GM19025 (cell line): ENCODE measurements around the gene NOL9.
"Not testable (repeated sequence)": the region's sequence is repeated elsewhere in the genome, so short reads cannot be mapped to it uniquely, and the experiment has no call there.

Experiments used
- ATAC-seq: cut with Tn5 transposase; IDR thresholded peaks from one replicate; pipeline ENCODE4 v1.9.1; 2021; ENCODE audit warnings: mild to moderate bottlenecking, low read depth, moderate library complexity; ENCODE audit not compliant: unreplicated experiment

NOL9 gene

GRCh38 chr1:6506210-6507036 lies 47.9 kb downstream of the NOL9 start:
- no peak for ATAC-seq

GRCh38 chr1:6505367-6506209 lies 48.7 kb downstream of the NOL9 start:
- no peak for ATAC-seq

DNA sequence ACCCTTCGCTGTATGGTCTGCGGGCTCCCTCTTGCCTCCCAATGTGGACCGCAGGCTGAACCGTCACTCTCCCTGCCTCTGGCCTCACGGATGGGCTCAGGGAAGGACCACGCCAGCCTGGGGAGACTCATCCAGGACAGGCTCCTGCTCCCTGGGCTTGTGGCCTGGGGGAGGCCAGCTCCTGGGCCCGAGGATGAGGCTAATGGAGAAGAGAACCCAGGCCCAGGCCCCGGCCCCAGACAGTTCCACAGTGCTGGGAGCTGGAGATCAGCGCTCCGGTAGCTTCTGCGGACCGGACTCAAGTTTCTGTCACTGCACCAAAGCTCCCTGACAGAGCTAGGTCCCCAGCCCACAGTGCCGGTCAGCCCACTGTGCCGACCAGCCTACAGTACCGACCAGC lies 49.4 kb downstream of the NOL9 start:
- ATAC-seq = no peak

DNA sequence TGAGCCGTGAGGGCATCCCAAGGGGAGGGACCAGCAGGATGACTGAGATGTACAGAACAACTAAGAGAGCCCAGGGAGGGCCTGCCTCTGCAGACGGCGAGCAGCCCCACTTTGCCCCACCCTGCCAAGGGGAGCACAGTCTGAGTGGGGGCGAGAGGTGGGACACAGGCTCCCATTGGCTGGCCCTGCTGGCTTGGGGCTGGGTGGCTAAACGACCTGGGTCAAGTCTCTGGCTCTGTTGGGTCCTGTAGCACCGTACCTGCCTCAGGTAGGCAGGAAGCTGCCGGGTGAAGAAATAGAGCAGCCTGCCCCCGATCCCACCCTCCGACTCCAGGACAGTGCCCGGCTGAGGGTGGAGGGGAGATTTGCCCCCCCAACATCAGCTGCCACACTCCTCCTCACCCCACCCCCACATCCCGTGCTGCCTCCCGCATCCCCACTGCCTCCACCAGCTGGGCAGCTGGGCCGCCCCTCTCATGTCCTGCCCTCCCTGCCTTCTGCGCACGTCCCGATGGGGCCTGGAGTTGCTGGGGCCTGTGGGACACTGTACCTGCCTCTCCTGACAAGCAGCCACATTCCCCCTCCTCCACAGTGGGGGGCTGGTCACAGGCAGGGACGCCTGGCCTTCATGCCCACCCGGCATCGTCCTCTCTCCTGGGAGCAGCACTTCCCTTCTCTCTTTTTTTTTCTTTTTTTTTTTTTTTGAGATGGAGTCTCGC lies 50.3 kb downstream of the NOL9 start:
- no peak for ATAC-seq

GRCh38 chr1:6502000-6502891 lies 52.1 kb downstream of the NOL9 start:
- ATAC-seq = no peak

- ATAC-seq = no peak
These were observed 53.0 kb downstream of the NOL9 start for GRCh38 chr1:6501279-6501813.

- no peak for ATAC-seq
These were observed 53.6 kb downstream of the NOL9 start for GRCh38 chr1:6500544-6501278.

DNA sequence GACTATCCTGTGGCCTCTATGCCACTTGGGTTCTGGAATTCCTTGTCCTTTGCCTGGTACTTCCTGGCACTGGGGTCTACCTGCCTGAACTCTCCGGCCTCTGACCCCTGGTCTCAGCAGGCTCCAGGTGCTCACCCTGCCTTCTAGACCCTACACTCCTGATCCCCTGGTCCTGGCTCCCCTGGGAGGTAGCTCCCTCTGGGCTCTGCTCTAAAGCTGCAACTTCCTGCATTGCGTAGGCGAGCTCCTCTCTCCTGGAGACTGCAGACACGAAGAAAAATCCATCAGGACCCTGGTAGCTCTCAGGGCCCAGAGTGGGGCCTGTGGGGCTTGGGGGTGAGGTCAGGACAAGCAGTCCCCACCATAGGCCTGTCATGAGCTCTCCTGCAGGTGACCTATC lies 55.0 kb downstream of the NOL9 start:
- no peak for ATAC-seq

DNA sequence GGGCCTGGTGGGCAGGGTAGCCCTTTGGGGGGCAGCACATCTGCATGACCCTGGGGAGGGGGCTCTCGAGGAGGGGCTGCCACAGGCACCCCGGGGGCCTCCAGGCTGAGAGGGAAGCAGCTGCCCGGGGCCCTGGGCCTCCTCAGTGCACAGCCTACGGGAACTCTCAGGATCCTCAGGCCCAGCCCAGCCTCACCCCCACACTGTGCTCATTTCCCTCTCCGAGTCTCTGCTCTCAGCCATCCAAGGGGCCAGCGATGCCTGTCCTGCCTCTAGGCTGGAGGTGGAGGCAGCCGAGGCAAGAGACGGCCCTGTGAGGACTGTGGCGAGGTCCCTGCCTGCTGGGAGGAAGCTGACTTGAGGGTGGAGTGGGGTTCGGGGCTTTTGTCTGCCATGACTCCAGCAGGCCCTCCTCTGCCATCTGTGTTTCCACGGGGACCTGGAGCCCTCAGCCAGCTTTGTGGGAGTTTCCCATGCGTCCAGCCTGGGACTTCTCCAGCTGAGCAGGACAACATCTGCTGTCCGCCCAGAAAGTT lies 55.7 kb downstream of the NOL9 start:
- no peak for ATAC-seq

GRCh38 chr1:6497867-6498575 lies 56.3 kb downstream of the NOL9 start:
- no peak for ATAC-seq

GRCh38 chr1:6497215-6497866 lies 57.0 kb downstream of the NOL9 start:
- no peak for ATAC-seq

DNA sequence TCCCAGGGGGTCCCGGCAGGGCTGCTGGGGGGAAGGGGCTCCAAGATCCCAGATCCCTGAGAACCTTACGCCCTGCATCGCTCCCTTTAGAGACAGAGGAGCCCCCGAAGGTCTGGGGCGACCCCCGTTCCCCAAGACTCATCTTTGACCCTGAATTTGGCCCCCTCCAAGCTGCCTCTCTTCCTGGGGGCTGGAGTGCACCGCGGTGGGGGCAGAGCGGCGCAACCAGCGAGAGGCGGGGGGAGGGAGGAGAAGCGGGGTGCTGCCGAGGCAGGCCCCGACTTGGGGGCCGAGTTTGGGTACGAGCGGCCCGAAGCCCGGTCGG lies 57.5 kb downstream of the NOL9 start:
- no peak for ATAC-seq

GRCh38 chr1:6496365-6496721 lies 58.0 kb downstream of the NOL9 start:
- ATAC-seq = no peak

GRCh38 chr1:6495540-6496364 lies 58.6 kb downstream of the NOL9 start:
- ATAC-seq = no peak

GRCh38 chr1:6495041-6495441 lies 59.3 kb downstream of the NOL9 start:
- no peak for ATAC-seq

DNA sequence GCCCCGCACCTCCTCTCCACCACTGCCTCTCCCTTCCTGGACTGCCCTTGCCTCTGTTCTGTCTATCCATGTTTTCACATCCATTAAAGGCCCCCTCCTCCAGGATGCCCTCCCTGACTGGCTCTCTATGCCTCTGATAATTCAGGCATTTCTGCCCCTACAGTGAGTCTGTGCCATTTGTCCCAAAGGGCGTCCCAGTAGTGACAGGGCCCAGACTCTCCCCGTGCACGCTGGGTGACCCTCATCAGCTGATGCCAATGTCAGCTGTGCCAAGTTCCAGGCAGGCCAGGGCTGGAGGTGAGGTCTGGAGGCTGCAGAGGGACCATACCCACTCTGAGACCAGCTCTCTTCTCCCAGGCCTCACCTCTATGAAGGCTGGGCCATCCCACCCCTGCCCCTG lies 59.7 kb downstream of the NOL9 start:
- ATAC-seq = no peak

DNA sequence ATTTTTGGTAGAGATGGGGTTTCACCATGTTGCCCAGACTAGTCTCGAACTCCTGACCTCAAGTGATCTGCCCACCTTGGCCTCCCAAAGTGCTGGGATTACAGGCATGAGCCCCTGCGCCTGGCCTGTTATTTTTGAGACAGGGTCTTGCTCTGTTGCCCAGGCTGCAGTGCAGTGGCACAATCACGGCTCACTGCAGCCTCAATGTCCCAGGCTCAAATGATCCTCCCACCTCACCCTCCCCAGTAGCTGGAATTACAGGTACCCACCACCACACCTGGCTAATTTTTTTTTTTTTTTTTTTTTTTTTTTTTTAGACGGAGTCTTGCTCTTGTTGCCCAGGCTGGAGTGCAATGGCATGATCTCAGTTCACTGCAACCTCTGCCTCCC lies 60.5 kb downstream of the NOL9 start:
- not testable (repeated sequence) for ATAC-seq
